Central memory CD8-positive, alpha-beta T cell (primary cell): ENCODE results near the gene AIMP1.

Experiments
- ATAC-seq: fragments of 150-1000 bp; cut with Tn5 transposase; replicated peaks from 2 replicates; pipeline ENCODE4 v1.10.0; 2022; ENCODE audit warnings: mild to moderate bottlenecking, moderate FRiP score, moderate number of reproducible peaks; ENCODE audit not compliant: poor library complexity, severe bottlenecking; ENCODE audit errors: extremely low read depth
- DNase-seq, 2 donors: peaks; one replicate each; pipeline ENCODE4 v3.0.0; 2021; ENCODE audit warnings: low spot score in 2 of 2
- H3K27ac Mint-ChIP-seq: one replicate; pipeline ENCODE4 v1.8.0; 2022; ENCODE audit warnings: low read depth, mild to moderate bottlenecking, moderate library complexity, mixed read lengths
- H3K27me3 Mint-ChIP-seq: one replicate; pipeline ENCODE4 v1.8.0; 2022; ENCODE audit warnings: mixed read lengths
- H3K36me3 Mint-ChIP-seq: one replicate; pipeline ENCODE4 v1.8.0; 2022; ENCODE audit warnings: mild to moderate bottlenecking, moderate library complexity, mixed read lengths; ENCODE audit not compliant: insufficient read depth
- H3K4me1 Mint-ChIP-seq: one replicate; pipeline ENCODE4 v1.8.0; 2022; ENCODE audit warnings: mixed read lengths
- H3K4me3 Mint-ChIP-seq: one replicate; pipeline ENCODE4 v1.8.0; 2022; ENCODE audit warnings: mild to moderate bottlenecking, moderate library complexity, mixed read lengths
- H3K9me3 Mint-ChIP-seq: one replicate; pipeline ENCODE4 v1.8.0; 2022; ENCODE audit warnings: mixed read lengths

Gene AIMP1

DNA sequence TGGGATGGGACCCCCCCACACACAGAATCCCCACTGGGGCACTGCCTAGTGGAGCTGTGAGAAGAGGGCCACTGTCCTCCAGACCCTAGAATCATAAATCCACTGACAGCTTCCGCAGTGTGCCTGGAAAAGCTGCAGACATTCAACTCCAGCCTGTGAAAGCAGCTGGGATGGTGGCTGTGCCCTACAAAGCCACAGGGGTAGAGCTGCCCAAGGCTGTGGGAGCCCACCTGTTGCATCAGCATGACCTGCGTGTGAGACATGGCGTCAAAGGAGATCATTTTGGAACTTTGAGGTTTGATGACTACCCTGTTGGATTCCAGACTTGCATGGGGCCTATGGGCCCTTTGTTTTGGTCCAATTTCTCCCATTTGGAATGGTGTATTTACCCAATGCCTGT is 22.3 kb downstream of the AIMP1 start:
- DNase-seq (no peak), ATAC-seq (no peak)
- no peaks in the 10 kb centered on the region for H3K27me3 Mint-ChIP-seq
- peaks cover 8% of the 10 kb centered on the region for H3K9me3 Mint-ChIP-seq
- peaks cover 54% of the 10 kb centered on the region for H3K4me1 Mint-ChIP-seq
- H3K36me3 Mint-ChIP-seq: peaks cover 40% of the 10 kb centered on the region
- no peak overlapping the region for H3K4me3 Mint-ChIP-seq
- no peak overlapping the region for H3K27ac Mint-ChIP-seq

DNA sequence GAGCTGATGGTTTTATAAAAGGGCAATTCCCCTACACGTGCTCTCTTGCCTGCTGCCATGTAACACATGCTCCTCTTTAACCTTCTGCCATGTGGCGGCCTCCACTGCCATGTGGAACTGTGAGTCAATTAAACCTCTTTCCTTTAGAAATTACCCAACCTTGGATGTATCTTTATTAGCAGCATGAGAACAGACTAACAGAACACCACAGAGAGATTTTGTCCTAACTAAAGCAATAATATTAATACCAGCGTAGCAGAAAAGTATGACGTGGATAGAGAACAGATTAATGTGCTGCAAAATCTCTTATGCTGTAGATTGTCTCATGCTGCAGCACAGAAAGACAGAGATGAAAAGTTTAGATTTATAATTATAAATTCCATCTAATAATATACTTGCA is 23.1 kb downstream of the AIMP1 start:
- Mint-ChIP-seq H3K4me3 (no peak overlapping the region), H3K4me1 (peaks cover 61% of the 10 kb centered on the region), H3K36me3 (peaks cover 35% of the 10 kb centered on the region), H3K27me3 (no peaks in the 10 kb centered on the region), H3K27ac (peak overlapping the region; percentile 51), H3K9me3 (peaks cover 8% of the 10 kb centered on the region)
- DNase-seq: no peak
- ATAC-seq: no peak

DNA sequence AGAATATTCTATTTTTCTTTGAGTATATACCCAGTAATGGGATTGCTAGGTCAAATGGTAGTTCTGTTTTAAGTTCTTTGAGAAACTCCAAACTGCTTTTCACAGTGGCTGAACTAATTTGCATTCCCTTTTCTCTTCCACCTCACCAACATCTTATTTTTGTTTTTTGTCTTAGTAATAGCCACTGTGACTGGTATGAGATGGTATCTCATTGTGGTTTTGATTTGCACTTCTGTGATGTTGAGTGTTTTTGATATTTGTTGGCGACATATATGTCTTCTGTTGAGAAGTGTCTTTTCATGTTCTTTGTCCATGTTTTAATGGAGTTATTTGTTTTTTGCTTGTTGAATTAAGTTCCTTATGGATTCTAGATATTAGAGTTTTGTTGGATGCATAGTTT is 24.4 kb downstream of the AIMP1 start:
- Mint-ChIP-seq H3K36me3 (peaks cover 30% of the 10 kb centered on the region), H3K27ac (no peak overlapping the region), H3K27me3 (no peaks in the 10 kb centered on the region), H3K4me1 (peaks cover 69% of the 10 kb centered on the region), H3K4me3 (no peak overlapping the region), H3K9me3 (peaks cover 8% of the 10 kb centered on the region)
- no peak for ATAC-seq
- DNase-seq: no peak

DNA sequence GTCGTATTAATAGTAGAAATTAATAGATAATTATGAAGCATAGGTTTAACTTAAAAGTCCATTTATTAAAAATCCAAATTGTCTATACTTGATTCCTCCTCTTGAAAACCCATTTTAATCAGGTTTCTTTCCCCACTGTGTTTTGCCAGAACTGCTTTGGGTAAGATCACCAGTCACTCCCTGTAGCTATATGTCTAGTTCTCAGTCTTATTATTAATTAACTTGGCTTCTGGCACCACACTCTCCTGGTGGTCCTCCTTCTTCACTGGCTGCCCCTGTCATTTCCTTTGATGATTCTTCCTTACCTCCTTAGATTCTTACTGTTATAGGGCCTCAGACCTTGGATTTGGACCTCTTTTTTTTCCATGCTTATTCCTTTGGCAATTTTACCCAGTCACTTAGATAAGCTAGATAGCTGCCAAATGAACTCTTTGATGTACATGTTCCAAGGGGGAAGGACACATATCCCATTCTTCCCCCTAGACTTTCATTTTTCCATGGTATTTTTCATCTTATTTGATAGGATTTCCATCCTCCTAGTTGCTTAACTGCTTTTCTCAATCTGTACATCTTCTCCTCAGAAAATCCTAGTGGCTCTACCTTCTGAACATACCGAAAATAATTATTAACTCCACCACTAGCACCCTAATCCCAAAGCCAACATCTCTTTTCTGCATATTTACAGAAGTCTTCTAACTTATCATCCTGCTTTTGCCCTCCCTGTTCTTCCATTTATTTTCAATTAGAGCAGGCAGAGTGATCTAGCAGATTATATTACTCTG is 27.7 kb downstream of the AIMP1 start:
- no peak overlapping the region for H3K4me3 Mint-ChIP-seq
- no peak overlapping the region for H3K27ac Mint-ChIP-seq
- no peaks in the 10 kb centered on the region for H3K9me3 Mint-ChIP-seq
- H3K4me1 Mint-ChIP-seq: peaks cover 67% of the 10 kb centered on the region
- no peak for DNase-seq
- H3K27me3 Mint-ChIP-seq: no peaks in the 10 kb centered on the region
- ATAC-seq: no peak
- H3K36me3 Mint-ChIP-seq: peaks cover 24% of the 10 kb centered on the region

DNA sequence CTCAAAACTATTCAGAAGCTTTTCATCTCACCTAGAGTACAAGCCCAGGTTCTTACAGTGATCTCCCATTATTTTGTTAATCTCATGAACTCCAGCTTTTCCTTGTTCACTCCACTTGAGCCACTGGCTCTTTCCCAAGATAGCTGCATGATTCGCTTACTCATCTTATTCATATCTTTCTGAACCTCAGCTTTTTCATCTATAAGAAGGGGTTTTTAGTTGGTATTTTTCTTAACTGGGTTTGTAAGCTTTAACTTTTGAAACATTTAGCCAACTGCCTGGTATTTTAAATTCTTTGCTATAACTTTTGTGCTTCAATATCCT is 28.3 kb downstream of the AIMP1 start:
- ATAC-seq (no peak), DNase-seq (no peak)
- Mint-ChIP-seq H3K4me1 (peaks cover 62% of the 10 kb centered on the region), H3K27me3 (no peaks in the 10 kb centered on the region), H3K36me3 (peaks cover 27% of the 10 kb centered on the region), H3K4me3 (no peak overlapping the region), H3K27ac (no peak overlapping the region), H3K9me3 (no peaks in the 10 kb centered on the region)

DNA sequence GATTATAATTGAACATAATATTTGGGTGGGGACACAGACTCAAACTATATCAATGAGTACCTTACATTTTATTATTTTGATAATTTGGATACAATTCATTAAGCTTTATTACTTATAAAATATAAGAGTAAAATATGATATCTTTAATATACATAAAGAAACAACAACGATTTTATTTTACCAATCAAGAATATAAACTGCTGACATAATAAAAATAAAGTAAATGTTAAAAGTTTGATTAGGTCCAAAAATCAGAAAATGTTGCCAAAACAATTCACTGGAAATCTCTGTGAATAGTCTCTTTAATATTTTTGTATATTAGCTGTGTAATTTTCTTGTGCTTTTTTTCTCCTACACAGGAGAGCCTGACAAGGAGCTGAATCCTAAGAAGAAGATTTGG is 30.8 kb downstream of the AIMP1 start:
- H3K9me3 Mint-ChIP-seq: no peaks in the 10 kb centered on the region
- no peaks in the 10 kb centered on the region for H3K27me3 Mint-ChIP-seq
- H3K27ac Mint-ChIP-seq: no peak overlapping the region
- H3K4me1 Mint-ChIP-seq: peaks cover 36% of the 10 kb centered on the region
- no peak overlapping the region for H3K4me3 Mint-ChIP-seq
- DNase-seq (no peak), ATAC-seq (no peak)
- peaks cover 20% of the 10 kb centered on the region for H3K36me3 Mint-ChIP-seq

DNA sequence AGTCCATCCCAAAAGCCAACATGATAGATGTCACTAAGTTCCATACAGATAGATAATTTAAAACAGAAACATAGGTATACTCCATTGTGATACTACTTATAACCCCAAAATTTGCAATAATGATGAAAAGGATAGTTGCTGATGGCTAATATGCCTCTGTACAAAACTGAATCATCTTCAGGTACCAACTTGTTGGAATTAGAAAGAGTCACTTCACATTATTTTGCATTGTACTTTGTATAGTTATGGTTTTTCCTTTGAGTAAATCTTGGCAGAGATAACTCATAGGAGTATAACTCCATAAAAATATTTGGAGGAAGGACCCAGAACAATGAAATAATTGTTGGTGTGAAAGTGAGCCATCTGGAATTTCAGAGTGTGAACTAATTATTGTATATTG is 34.7 kb downstream of the AIMP1 start:
- DNase-seq (no peak), ATAC-seq (no peak)
- Mint-ChIP-seq H3K4me1 (peaks cover 8% of the 10 kb centered on the region), H3K36me3 (peaks cover 18% of the 10 kb centered on the region), H3K27me3 (no peaks in the 10 kb centered on the region), H3K27ac (no peak overlapping the region), H3K9me3 (no peaks in the 10 kb centered on the region), H3K4me3 (no peak overlapping the region)

DNA sequence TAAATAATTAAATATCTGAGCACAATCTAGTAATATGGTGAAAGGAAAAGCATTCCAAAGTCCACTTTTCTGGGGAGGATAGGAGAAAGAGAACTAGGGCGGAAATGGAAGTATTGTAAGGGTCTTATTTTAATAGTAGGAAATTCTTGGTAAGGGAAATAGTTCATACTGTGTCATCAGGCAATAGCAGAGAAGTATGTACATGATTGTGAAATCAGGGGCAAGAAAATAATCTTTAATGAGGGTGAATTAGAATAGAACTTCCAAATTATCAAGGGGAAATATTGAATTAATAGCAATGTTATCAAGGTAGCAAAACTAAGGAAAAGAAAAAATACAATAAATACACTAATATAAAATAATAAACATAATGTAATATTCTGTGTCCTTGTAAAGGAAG is 37.4 kb downstream of the AIMP1 start:
- peaks cover 5% of the 10 kb centered on the region for H3K36me3 Mint-ChIP-seq
- no peak overlapping the region for H3K4me3 Mint-ChIP-seq
- H3K27me3 Mint-ChIP-seq: no peaks in the 10 kb centered on the region
- DNase-seq (no peak), ATAC-seq (no peak)
- H3K4me1 Mint-ChIP-seq: no peaks in the 10 kb centered on the region
- H3K9me3 Mint-ChIP-seq: no peaks in the 10 kb centered on the region
- H3K27ac Mint-ChIP-seq: no peak overlapping the region

DNA sequence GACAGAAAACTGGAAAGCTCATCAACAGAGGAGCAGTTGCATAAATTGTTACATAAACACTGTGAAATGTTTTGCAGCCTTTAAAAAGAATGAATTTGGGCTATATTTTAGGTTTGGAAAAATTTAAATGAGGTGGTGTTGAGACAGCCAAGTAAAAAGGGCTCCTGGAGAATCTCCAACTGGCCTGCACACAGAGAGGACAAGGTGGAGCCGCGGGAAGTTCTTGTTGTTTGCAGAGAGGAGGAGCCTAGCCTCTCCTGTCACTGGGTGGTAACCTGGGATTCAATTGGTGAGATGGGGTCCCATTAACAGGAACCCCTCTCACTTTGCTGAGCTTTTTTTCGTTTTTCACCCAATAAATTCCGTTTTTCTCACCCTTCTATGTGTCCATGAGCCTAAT is 38.8 kb downstream of the AIMP1 start:
- no peak overlapping the region for H3K27ac Mint-ChIP-seq
- no peak for DNase-seq
- H3K36me3 Mint-ChIP-seq: no peaks in the 10 kb centered on the region
- no peak overlapping the region for H3K4me3 Mint-ChIP-seq
- no peaks in the 10 kb centered on the region for H3K9me3 Mint-ChIP-seq
- ATAC-seq: no peak
- H3K27me3 Mint-ChIP-seq: no peaks in the 10 kb centered on the region
- H3K4me1 Mint-ChIP-seq: no peaks in the 10 kb centered on the region

DNA sequence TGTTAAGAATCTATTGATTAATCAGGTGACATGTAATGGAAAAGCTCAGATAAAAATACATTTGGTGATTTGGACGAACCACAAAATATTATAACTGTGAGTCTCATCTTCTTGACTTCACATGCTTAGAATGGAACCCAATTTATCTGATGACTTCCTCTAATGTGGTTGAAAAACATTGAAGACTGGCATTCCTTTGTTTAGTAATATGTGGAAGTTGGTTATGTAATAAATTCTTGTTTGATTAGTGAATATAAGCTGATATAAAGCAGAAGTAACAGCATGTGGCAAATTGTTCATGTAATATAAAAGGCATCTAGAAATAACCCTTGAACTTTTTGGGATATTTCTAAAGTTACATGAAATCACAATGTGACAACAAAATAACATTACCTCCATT is 42.5 kb downstream of the AIMP1 start:
- H3K36me3 Mint-ChIP-seq: no peaks in the 10 kb centered on the region
- DNase-seq (no peak), ATAC-seq (no peak)
- no peaks in the 10 kb centered on the region for H3K4me1 Mint-ChIP-seq
- no peaks in the 10 kb centered on the region for H3K27me3 Mint-ChIP-seq
- no peak overlapping the region for H3K27ac Mint-ChIP-seq
- H3K9me3 Mint-ChIP-seq: no peaks in the 10 kb centered on the region
- H3K4me3 Mint-ChIP-seq: no peak overlapping the region

DNA sequence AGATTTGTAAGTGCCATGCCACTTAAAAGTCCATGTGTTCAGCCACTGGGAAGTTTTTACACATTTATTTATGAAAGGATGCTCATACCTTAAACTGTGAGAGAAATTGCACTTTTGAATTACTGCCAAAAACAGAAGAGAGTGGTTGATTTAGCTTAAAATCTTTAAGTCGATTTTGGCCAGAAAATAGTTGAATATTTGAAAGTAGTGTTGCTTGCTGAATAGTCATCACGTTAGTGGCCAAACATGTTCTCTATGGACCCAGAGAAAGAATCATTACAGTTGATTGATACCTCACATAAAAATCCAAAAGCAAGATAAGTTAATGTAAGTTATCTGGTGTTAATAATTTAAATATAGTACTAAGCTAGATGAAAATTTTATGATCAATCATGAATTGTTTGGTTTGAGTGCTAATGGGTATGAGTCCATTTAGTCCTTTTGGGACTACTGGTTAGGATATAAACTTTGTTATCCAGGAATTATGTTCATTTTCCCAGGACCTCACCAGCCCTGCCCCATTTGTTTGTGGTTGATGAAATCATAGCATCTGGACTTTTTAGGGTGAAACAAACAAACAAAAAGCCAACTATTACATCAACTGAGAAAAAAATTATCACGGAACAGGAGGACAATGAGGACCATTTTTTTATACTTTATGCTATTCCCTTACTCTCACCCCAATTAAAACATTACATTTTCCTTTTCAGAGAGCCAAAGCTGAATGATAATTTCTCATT is 45.9 kb downstream of the AIMP1 start:
- DNase-seq (no peak), ATAC-seq (no peak)
- H3K36me3 Mint-ChIP-seq: no peaks in the 10 kb centered on the region
- no peak overlapping the region for H3K27ac Mint-ChIP-seq
- peaks cover 3% of the 10 kb centered on the region for H3K27me3 Mint-ChIP-seq
- no peaks in the 10 kb centered on the region for H3K4me1 Mint-ChIP-seq
- H3K9me3 Mint-ChIP-seq: no peaks in the 10 kb centered on the region
- H3K4me3 Mint-ChIP-seq: no peak overlapping the region

DNA sequence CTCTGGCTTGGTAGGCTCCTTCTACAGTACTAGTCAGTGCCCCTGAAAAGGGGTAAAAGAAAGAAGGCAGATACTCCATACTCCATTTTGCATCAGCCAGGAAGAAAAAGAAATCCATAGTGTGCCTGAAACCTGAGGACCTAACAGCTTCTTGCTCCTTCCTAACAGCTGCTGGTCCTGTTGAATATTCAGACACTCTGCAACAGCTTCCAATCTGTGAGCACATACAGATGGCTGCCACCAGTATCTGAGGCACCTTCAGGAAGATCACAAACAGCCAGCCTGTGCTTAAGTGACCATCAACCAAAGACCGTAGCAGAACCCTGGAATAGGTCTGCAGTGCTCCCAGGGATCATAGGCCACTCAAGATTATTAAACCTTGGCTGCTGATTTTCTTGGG is 47.9 kb downstream of the AIMP1 start:
- Mint-ChIP-seq H3K4me1 (no peaks in the 10 kb centered on the region), H3K9me3 (no peaks in the 10 kb centered on the region), H3K4me3 (no peak overlapping the region), H3K27me3 (peaks cover 18% of the 10 kb centered on the region), H3K27ac (no peak overlapping the region), H3K36me3 (no peaks in the 10 kb centered on the region)
- DNase-seq (no peak), ATAC-seq (no peak)

DNA sequence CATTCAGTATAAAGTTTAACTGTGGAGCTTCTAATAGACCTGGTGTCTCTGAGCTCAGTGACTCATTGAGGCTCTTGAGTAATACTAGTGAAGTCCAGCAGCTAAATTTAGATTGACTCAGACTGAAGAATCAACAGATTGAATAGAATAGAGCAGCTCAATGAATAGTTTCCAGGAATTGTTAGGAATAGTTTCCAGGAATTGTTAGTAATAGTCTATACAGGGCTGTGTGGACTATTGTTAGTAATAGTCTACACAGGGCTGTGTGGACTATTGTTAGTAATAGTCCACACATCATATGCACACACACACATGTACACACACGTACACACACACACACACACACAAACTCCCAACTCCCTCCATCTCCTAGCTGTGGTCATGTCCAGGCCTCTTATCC is 49.3 kb downstream of the AIMP1 start:
- no peak for DNase-seq
- H3K9me3 Mint-ChIP-seq: no peaks in the 10 kb centered on the region
- no peak overlapping the region for H3K4me3 Mint-ChIP-seq
- ATAC-seq: no peak
- peaks cover 28% of the 10 kb centered on the region for H3K27me3 Mint-ChIP-seq
- no peaks in the 10 kb centered on the region for H3K4me1 Mint-ChIP-seq
- H3K36me3 Mint-ChIP-seq: no peaks in the 10 kb centered on the region
- no peak overlapping the region for H3K27ac Mint-ChIP-seq
